NCI-H446 (cell line): ENCODE measurements around the gene ARHGAP8.
A peak's percentile ranks its signal among the peaks of the same experiment; 100 is the strongest.

Experiments
- DNase-seq, 2 experiments: peaks; one replicate each; lab custom pipeline; 2025; lab: John Stamatoyannopoulos, UW

ARHGAP8 gene

GRCh38 chr22:44752285-44753188 lies at the start of gene ARHGAP8:
TSS of gene ARHGAP8 (plus strand) at chr22:44752575. CDS start at chr22:44786528, 33,953 bp downstream.
- DNase-seq = no peak

GRCh38 chr22:44703255-44703870 lies 49.0 kb upstream of the ARHGAP8 start:
- DNase-seq = no peak

GRCh38 chr22:44704159-44705021 lies 48.0 kb upstream of the ARHGAP8 start:
- DNase-seq = no peak

GRCh38 chr22:44705022-44705297 lies 47.4 kb upstream of the ARHGAP8 start:
- no peak for DNase-seq

- no peak for DNase-seq
Measured at GRCh38 chr22:44706488-44706887, 45.9 kb upstream of the ARHGAP8 start.

- no peak for DNase-seq
Measured at GRCh38 chr22:44707178-44707577, 45.2 kb upstream of the ARHGAP8 start.

- DNase-seq = no peak
Measured at GRCh38 chr22:44707752-44708151, 44.6 kb upstream of the ARHGAP8 start.

GRCh38 chr22:44709881-44710392 lies 42.4 kb upstream of the ARHGAP8 start:
- DNase-seq = no peak

GRCh38 chr22:44710474-44711240 lies 41.7 kb upstream of the ARHGAP8 start:
- no peak for DNase-seq

GRCh38 chr22:44711241-44711560 lies 41.2 kb upstream of the ARHGAP8 start:
- no peak for DNase-seq

- DNase-seq = no peak
Measured at GRCh38 chr22:44711690-44712555, 40.5 kb upstream of the ARHGAP8 start.

GRCh38 chr22:44712962-44713361 lies 39.4 kb upstream of the ARHGAP8 start:
- no peak for DNase-seq

GRCh38 chr22:44714703-44715350 lies 37.5 kb upstream of the ARHGAP8 start:
- no peak for DNase-seq

- no peak for DNase-seq
Measured at GRCh38 chr22:44718418-44718817, 34.0 kb upstream of the ARHGAP8 start.

GRCh38 chr22:44719586-44720368 lies 32.6 kb upstream of the ARHGAP8 start:
- peak in 1 of 2 experiments; percentile 3 for DNase-seq

GRCh38 chr22:44721213-44721612 lies 31.2 kb upstream of the ARHGAP8 start:
- DNase-seq = no peak

GRCh38 chr22:44722611-44723010 lies 29.8 kb upstream of the ARHGAP8 start:
- DNase-seq = no peak

- peak in 1 of 2 experiments; percentile 2 for DNase-seq
Measured at GRCh38 chr22:44723801-44724200, 28.6 kb upstream of the ARHGAP8 start.

- no peak for DNase-seq
Measured at GRCh38 chr22:44724416-44724815, 28.0 kb upstream of the ARHGAP8 start.
